Activated T-helper 1 cell treated with anti-CD3 and anti-CD28 coated beads, Interleukin-2, amount 50 U/mL, for 16 hours (primary cell): ENCODE data around the gene ACOX1.

Source experiments
- DNase-seq, 2 donors: peaks; one replicate each; pipeline ENCODE4 v3.0.0-alpha.2; 2020; ENCODE audit warnings: low read depth in 1 of 2, low spot score in 1 of 2

The ACOX1 gene

GRCh38 chr17:75892556-75893224 lies 86.3 kb downstream of the ACOX1 start:
- no peak for DNase-seq

GRCh38 chr17:75891605-75892555 lies 87.1 kb downstream of the ACOX1 start:
- no peak for DNase-seq
